Pancreas (tissue), 10 donors: ENCODE results near the gene SRSF4. TPM values are rescaled to one million over a fixed set of nuclear protein-coding genes. Genes with fewer than 3 reads are reported as not detected.

Experiments used
- ATAC-seq, 4 donors: fragments of 200-7000 bp; cut with Tn5 transposase; one replicate each; pipeline versions ENCODE4 v1.8.0 to v1.9.1; 2020; ENCODE audit warnings: mild to moderate bottlenecking in 4 of 4, moderate library complexity in 4 of 4
- DNase-seq, 6 donors: peaks; one replicate each; pipeline ENCODE4 v3.0.0-alpha.2; 2020
- FAIRE-seq: peaks from 2 replicates; lab custom pipeline; 2012; peaks lifted over from hg19 to GRCh38; lab: Jason Lieb, UNC
- H3K27ac ChIP-seq, 4 donors: fragments of 200-600 bp; sonication (generic); 1 replicate in 3 of 4; 2 replicates in 1 of 4; pipeline versions ENCODE4 v1.5.0 to v1.8.0; 2020
- H3K27me3 ChIP-seq, 4 donors: fragments of 200-600 bp; one replicate each; pipeline ENCODE4 v1.8.0; 2021
- H3K36me3 ChIP-seq, 3 donors: fragments of 200-600 bp; sonication (generic) in 1 of 3; one replicate each; pipeline versions ENCODE4 v1.5.0 to v1.8.0; 2020 to 2021
- H3K4me1 ChIP-seq, 3 donors: fragments of 200-600 bp; one replicate each; pipeline ENCODE4 v1.8.0; 2021
- H3K4me3 ChIP-seq, 4 donors: fragments of 200-600 bp; sonication (generic) in 2 of 4; one replicate each; pipeline versions ENCODE4 v1.5.0 to v1.8.0; 2020 to 2021
- H3K9me3 ChIP-seq, 4 donors: fragments of 200-600 bp; one replicate each; pipeline ENCODE4 v1.8.0; 2021
- WGBS, 2 donors: extraction: QIAGEN DNeasy Blood & Tissue Kit; methylation state at CpG; one replicate each; pipeline ENCODE4 v1.1.7; 2013; 5-methylcytosine and 5-hydroxymethylcytosine counted together
- intact Hi-C, 3 donors: fragments of 100-400 bp; cut with DNase I; formaldehyde crosslinking; loops; one replicate each; pipeline versions ENCODE4 v1.11.1 to v1.14.2; 2022
- polyA plus RNA-seq, 2 donors: library from polyadenylated mRNA; stranded (reverse); fragments of 200-250 nt; gene quantifications; one replicate each; pipeline ENCODE4 v1.2.3, GENCODE V29; 2013
- total RNA-seq, 6 donors: library from RNA; stranded (reverse); fragmentation: NEBNext Ultra II Directional in 4 of 6; extraction: Animal tissue kit (Norgen Biotek cat#: 25700) in 4 of 6; gene quantifications; one replicate each; pipeline versions ENCODE4 v1.2.1 to v1.2.4, GENCODE V29; 2021 to 2023
- TF ChIP-seq, protein P1 (sequence below), 4 donors: fragments of 200-600 bp; sonication (generic) in 3 of 4; IDR thresholded peaks; one replicate each; pipeline versions ENCODE4 v1.5.0 to v1.8.0; 2021; ENCODE audit warnings: antibody characterized with exemption in 4 of 4
- donor health status: healthy with polysubstance abuse.
- donor health status: DM: no; HTN: no; CAD: no; lungs with moderate emphysema.
- donor health status: DM: no; HTN: no; CAD: no.
- donor health status: control.
- donor health status: control.
- donor health status: Bipolar disorder and iron deficiency.
- donor health status: DM: yes; HTN: yes; CAD: no.
- donor health status: DM: no; HTN: no; CAD: no.
- donor health status: DM: no; HTN: no; CAD: no.
- donor health status: DM: yes; HTN: yes; CAD: no.

SRSF4 gene
- total and polyA plus RNA-seq, 8 donors = 22.6 to 72.6 (median 27.2) TPM

DNA sequence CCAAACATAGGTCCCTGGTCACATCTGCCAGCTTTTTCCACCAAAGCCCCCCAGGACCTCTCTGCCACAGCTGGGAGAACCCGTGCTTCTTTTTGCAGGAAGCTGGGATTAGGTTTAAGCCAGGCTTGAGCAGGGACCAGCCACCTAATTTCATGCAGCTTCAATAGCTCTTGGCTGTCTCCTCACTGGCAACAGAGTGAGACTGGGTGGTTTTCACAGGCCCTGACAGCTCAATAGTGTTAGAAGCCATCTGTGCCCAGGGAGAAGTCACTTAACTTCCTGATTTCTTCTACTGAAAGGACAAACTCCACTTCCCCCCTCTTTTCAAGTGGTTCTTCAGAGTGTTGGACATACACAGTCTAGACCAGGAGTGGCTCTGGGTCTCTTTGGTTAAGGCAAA, 20.4 kb upstream of the SRSF4 start:
- peaks cover 0 to 9% (median 4%) of the 10 kb centered on the region in 3 donors for H3K4me1 ChIP-seq
- H3K27me3 ChIP-seq = no peaks in the 10 kb centered on the region
- peaks cover 0 to 6% (median 5%) of the 10 kb centered on the region in 3 donors for H3K36me3 ChIP-seq
- H3K9me3 ChIP-seq = no peaks in the 10 kb centered on the region
- ATAC-seq (peak in 2 of 4 donors; percentile 18 to 24), FAIRE-seq (no peak), DNase-seq (no peak)
- TF ChIP-seq, protein P1, sequence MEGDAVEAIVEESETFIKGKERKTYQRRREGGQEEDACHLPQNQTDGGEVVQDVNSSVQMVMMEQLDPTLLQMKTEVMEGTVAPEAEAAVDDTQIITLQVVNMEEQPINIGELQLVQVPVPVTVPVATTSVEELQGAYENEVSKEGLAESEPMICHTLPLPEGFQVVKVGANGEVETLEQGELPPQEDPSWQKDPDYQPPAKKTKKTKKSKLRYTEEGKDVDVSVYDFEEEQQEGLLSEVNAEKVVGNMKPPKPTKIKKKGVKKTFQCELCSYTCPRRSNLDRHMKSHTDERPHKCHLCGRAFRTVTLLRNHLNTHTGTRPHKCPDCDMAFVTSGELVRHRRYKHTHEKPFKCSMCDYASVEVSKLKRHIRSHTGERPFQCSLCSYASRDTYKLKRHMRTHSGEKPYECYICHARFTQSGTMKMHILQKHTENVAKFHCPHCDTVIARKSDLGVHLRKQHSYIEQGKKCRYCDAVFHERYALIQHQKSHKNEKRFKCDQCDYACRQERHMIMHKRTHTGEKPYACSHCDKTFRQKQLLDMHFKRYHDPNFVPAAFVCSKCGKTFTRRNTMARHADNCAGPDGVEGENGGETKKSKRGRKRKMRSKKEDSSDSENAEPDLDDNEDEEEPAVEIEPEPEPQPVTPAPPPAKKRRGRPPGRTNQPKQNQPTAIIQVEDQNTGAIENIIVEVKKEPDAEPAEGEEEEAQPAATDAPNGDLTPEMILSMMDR (IDR thresholded peaks at IDR 0.05) = no peak
- WGBS, 2 donors = 84 to 100% methylated on average over 1 of the region's 1 CpG
- intact Hi-C loops = loop anchor here in 1 of 3 donors (5.0 to 10.0 kb wide), 2 partner anchors 320 to 417 kb away; no protein-coding TSS in a partner anchor
- peak overlapping the region in 3 of 4 donors; percentile 12 to 42 (median 39) for H3K27ac ChIP-seq
- H3K4me3 ChIP-seq = no peak overlapping the region

DNA sequence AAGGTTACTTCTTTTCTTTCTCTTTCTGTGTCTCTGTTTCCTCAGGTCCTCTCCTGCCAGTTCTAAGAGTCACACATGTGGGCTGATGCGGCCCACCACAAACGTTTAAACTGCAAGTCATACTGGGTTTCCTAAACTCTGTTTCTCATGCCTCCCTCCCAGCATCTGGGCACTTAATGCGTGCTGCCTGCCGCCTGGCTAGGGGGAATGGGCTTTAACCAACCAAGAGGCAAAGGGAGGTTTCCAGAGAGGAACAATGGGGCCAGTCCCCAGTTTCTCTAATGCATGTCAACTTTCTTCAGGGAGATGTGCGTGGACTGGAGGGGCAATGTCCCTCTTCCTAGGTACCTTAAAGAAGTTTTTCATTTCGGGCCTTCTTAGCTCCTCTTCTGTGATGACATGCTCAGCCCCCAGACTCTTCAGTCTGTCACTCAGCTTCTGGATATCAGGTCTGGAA, 19.9 kb upstream of the SRSF4 start:
- Histone ChIP-seq H3K27ac (peak overlapping the region in 1 of 4 donors; percentile 12), H3K4me1 (peaks cover 0 to 9% (median 4%) of the 10 kb centered on the region in 3 donors), H3K27me3 (no peaks in the 10 kb centered on the region), H3K4me3 (no peak overlapping the region), H3K9me3 (no peaks in the 10 kb centered on the region), H3K36me3 (peaks cover 0 to 6% (median 5%) of the 10 kb centered on the region in 3 donors)
- ATAC-seq (no peak), FAIRE-seq (no peak), DNase-seq (peak in 1 of 6 donors; percentile 21)
- WGBS, 2 donors = 85 to 87% methylated on average over 6 of the region's 6 CpGs
- intact Hi-C loops = loop anchor here in 1 of 3 donors (5.0 to 10.0 kb wide), 2 partner anchors 319 to 417 kb away; no protein-coding TSS in a partner anchor
- TF ChIP-seq, protein P1 (IDR thresholded peaks at IDR 0.05) = no peak

DNA sequence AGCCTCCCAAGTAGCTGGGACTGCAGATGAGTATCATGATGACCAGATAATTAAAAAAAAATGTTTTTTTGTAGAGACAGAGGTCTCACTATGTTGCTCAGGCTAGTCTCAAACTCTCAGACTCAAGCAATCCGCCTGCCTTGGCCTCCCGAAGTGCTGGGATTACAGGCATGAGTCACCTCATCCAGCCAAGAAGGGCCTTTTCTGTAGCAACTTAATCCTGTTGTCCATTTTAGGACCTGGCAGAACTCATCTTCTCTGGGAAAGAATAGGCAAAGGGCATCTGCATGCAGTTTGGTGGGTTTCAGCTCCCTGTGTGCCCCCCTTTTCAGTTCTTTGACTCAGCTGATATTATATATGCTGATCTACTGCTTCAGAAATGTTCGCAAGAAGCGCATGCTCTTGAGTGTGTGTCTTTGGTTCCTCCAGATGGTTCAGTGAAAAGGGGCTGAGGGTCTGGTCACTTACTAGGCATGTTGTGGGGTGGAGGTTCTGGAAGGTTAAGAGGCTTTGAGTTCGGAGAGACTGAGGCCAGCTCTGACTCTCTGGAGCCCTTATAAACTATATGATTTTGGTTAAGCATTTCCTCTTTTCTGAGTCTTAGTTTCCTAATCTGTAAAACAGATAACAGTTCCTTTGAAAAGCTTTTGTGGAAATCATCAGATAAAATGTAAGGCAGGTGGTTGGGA, 19.4 kb upstream of the SRSF4 start:
- no peaks in the 10 kb centered on the region for H3K27me3 ChIP-seq
- H3K9me3 ChIP-seq = no peaks in the 10 kb centered on the region
- no peak overlapping the region for H3K27ac ChIP-seq
- FAIRE-seq (no peak), ATAC-seq (no peak), DNase-seq (peak in 1 of 6 donors; percentile 3)
- peaks cover 0 to 9% (median 4%) of the 10 kb centered on the region in 3 donors for H3K4me1 ChIP-seq
- intact Hi-C loops = loop anchor here in 1 of 3 donors (5.0 to 10.0 kb wide), 2 partner anchors 319 to 416 kb away; no protein-coding TSS in a partner anchor
- peaks cover 0 to 6% (median 5%) of the 10 kb centered on the region in 3 donors for H3K36me3 ChIP-seq
- 95 to 98% methylated on average over 5 of the region's 5 CpGs for WGBS, 2 donors
- TF ChIP-seq, protein P1 (IDR thresholded peaks at IDR 0.05) = no peak
- no peak overlapping the region for H3K4me3 ChIP-seq

DNA sequence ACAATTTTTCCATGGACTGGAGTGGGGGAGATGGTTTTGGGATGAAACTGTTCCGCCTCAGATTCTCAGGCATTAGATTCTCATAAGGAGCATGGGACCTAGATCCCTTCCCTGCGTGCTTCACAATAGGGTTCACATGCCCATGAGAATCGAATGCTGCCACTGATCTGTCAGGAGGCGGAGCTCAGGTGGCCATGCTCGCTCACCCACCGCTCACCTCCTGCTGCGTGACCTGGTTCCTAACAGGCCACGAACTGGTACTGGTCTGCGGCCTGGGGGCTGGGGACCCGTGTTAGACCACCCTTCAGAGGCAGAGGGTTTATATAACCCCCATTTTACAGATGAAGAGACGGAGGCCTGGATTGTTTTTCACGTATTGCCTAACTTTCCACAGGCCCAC, 16.3 kb upstream of the SRSF4 start:
- H3K9me3 ChIP-seq = no peaks in the 10 kb centered on the region
- no peak overlapping the region for H3K4me3 ChIP-seq
- TF ChIP-seq, protein P1 (IDR thresholded peaks at IDR 0.05) = no peak
- 90 to 92% methylated on average over 12 of the region's 12 CpGs for WGBS, 2 donors
- intact Hi-C loops = loop anchor here in 1 of 3 donors (10.0 kb wide), 1 partner anchor 313 kb away; no protein-coding TSS in a partner anchor
- no peak overlapping the region for H3K27ac ChIP-seq
- no peaks in the 10 kb centered on the region for H3K27me3 ChIP-seq
- peaks cover 0 to 9% (median 4%) of the 10 kb centered on the region in 3 donors for H3K4me1 ChIP-seq
- FAIRE-seq (no peak), ATAC-seq (no peak), DNase-seq (peak in 1 of 6 donors; percentile 35)
- H3K36me3 ChIP-seq = peaks cover 0 to 5% (median 1%) of the 10 kb centered on the region in 3 donors
